Small intestine (tissue), 7 donors: Measurements from ENCODE around the gene ANXA10. TPM values are rescaled to one million over a fixed set of nuclear protein-coding genes. Genes with fewer than 3 reads are reported as not detected.

ENCODE experiments used
- DNase-seq, 2 donors: peaks; one replicate each; pipeline versions ENCODE4 v3.0.0 to v3.0.0-alpha.2; 2013
- FAIRE-seq: peaks from 2 replicates; lab custom pipeline; 2012; peaks lifted over from hg19 to GRCh38; lab: Jason Lieb, UNC
- H3K27ac ChIP-seq, 3 donors: one replicate each; pipeline ENCODE4 v1.5.1; 2013; ENCODE audit warnings: low read length in 2 of 3, mild to moderate bottlenecking in 2 of 3, control low read depth in 1 of 3, inconsistent platforms in 1 of 3, low read depth in 1 of 3, moderate library complexity in 1 of 3
- H3K27me3 ChIP-seq, 3 donors: one replicate each; pipeline ENCODE4 v1.6.1; 2013; ENCODE audit warnings: low read length in 3 of 3, inconsistent platforms in 1 of 3; ENCODE audit not compliant: control insufficient read depth in 3 of 3, insufficient read depth in 3 of 3
- H3K36me3 ChIP-seq, 3 donors: one replicate each; pipeline ENCODE4 v1.6.1; 2013; ENCODE audit warnings: low read length in 3 of 3, inconsistent platforms in 1 of 3, low read depth in 1 of 3, mild to moderate bottlenecking in 1 of 3, moderate library complexity in 1 of 3; ENCODE audit not compliant: control insufficient read depth in 3 of 3, insufficient read depth in 2 of 3
- H3K4me1 ChIP-seq, 3 donors: one replicate each; pipeline ENCODE4 v1.6.1; 2013; ENCODE audit warnings: low read length in 2 of 3, inconsistent platforms in 1 of 3, low read depth in 1 of 3, mild to moderate bottlenecking in 1 of 3, moderate library complexity in 1 of 3; ENCODE audit not compliant: control insufficient read depth in 3 of 3, insufficient read depth in 2 of 3
- H3K4me3 ChIP-seq, 3 donors: one replicate each; pipeline ENCODE4 v1.5.1; 2013; ENCODE audit warnings: low read length in 3 of 3, control low read depth in 1 of 3, inconsistent platforms in 1 of 3, low read depth in 1 of 3, mild to moderate bottlenecking in 1 of 3, moderate library complexity in 1 of 3
- H3K9me3 ChIP-seq, 2 donors: one replicate each; pipeline ENCODE4 v1.6.1; 2013; ENCODE audit warnings: low read depth in 1 of 2, low read length in 1 of 2; ENCODE audit not compliant: control insufficient read depth in 2 of 2, insufficient read depth in 1 of 2
- WGBS, 3 donors: extraction: QIAGEN DNeasy Blood & Tissue Kit; methylation state at CpG; one replicate each; pipeline ENCODE4 v1.1.7; 2013; 5-methylcytosine and 5-hydroxymethylcytosine counted together
- polyA plus RNA-seq, 4 donors: library from polyadenylated mRNA; stranded (reverse) in 3 of 4; unstranded in 1 of 4; fragments of 200-250 nt in 3 of 4; fragments of 120-200 nt in 1 of 4; gene quantifications; one replicate each; pipeline versions ENCODE4 v1.2.1 to v1.2.3, GENCODE V29; 2013
- donor health status: healthy with polysubstance abuse.
- donor health status: control.
- donor health status: control.
- donor health status: Bipolar disorder and iron deficiency.
- donor health status: healthy.

Gene ANXA10
- polyA plus RNA-seq, 4 donors: 0.06 to 1.1 TPM; not detected in 2

GRCh38 chr4:168120811-168121210 is 28.5 kb downstream of the ANXA10 start:
- FAIRE-seq (no peak), DNase-seq (no peak)
- no peaks in the 10 kb centered on the region for H3K4me1 ChIP-seq
- H3K36me3 ChIP-seq: no peaks in the 10 kb centered on the region
- H3K27me3 ChIP-seq: no peaks in the 10 kb centered on the region
- no peak overlapping the region for H3K27ac ChIP-seq
- H3K4me3 ChIP-seq: no peak overlapping the region
- no peaks in the 10 kb centered on the region for H3K9me3 ChIP-seq
- WGBS, 3 donors: 69 to 84% (median 79%) methylated on average over 1 of the region's 1 CpG

DNA sequence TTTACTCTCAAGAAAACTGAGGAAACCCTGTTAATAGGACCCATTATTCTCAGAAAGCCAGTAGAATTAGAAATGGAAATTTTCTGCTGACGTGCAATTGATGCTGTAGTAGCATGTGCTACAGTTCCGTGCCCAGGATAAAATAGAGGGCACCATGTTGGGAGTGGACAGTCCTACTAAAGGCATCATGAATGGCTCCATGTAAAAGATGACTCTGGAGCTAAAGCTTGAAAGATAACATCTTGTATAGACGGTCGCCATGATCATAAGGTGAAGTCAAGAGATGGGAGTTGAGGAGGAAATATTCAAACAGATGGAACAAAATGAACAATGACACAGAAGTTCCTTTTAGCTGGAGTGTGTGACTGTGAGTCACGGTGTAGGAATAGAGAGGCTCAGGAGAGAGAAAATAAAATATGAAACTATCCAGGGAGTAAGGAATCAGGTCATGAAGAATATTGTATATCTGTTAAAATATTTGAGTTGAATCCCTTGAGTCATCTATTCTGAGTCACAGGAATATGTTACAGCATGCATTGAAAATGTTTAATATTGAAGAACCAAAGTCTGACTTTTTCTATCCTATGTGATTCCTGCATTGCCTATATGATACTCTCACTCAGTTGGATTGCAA is 31.8 kb downstream of the ANXA10 start:
- Histone ChIP-seq H3K27me3 (no peaks in the 10 kb centered on the region), H3K36me3 (no peaks in the 10 kb centered on the region), H3K27ac (no peak overlapping the region), H3K9me3 (no peaks in the 10 kb centered on the region), H3K4me3 (no peak overlapping the region), H3K4me1 (no peaks in the 10 kb centered on the region)
- DNase-seq: no peak
- WGBS, 3 donors: 85 to 88% (median 87%) methylated on average over 5 of the region's 5 CpGs
- FAIRE-seq: no peak

GRCh38 chr4:168126952-168127351 is 34.6 kb downstream of the ANXA10 start:
- H3K4me1 ChIP-seq: no peaks in the 10 kb centered on the region
- no peaks in the 10 kb centered on the region for H3K9me3 ChIP-seq
- no peak overlapping the region for H3K4me3 ChIP-seq
- WGBS, 3 donors: 65 to 75% (median 71%) methylated on average over 2 of the region's 2 CpGs
- no peaks in the 10 kb centered on the region for H3K36me3 ChIP-seq
- no peaks in the 10 kb centered on the region for H3K27me3 ChIP-seq
- no peak for DNase-seq
- FAIRE-seq: no peak
- no peak overlapping the region for H3K27ac ChIP-seq

- Histone ChIP-seq H3K36me3 (no peaks in the 10 kb centered on the region), H3K27me3 (no peaks in the 10 kb centered on the region), H3K9me3 (no peaks in the 10 kb centered on the region), H3K27ac (no peak overlapping the region), H3K4me1 (no peaks in the 10 kb centered on the region), H3K4me3 (no peak overlapping the region)
- DNase-seq (no peak), FAIRE-seq (no peak)
Measured at GRCh38 chr4:168128601-168129000, 36.3 kb downstream of the ANXA10 start.

- FAIRE-seq (no peak), DNase-seq (no peak)
- no peak overlapping the region for H3K27ac ChIP-seq
- H3K4me3 ChIP-seq: no peak overlapping the region
- no peaks in the 10 kb centered on the region for H3K4me1 ChIP-seq
- WGBS, 3 donors: 57 to 59% (median 58%) methylated on average over 6 of the region's 6 CpGs
- no peaks in the 10 kb centered on the region for H3K27me3 ChIP-seq
- H3K36me3 ChIP-seq: no peaks in the 10 kb centered on the region
- H3K9me3 ChIP-seq: no peaks in the 10 kb centered on the region
Measured at GRCh38 chr4:168129046-168129772, 36.9 kb downstream of the ANXA10 start.

- no peak for FAIRE-seq
- no peaks in the 10 kb centered on the region for H3K36me3 ChIP-seq
Measured at GRCh38 chr4:168129802-168130201, 37.5 kb downstream of the ANXA10 start.

DNA sequence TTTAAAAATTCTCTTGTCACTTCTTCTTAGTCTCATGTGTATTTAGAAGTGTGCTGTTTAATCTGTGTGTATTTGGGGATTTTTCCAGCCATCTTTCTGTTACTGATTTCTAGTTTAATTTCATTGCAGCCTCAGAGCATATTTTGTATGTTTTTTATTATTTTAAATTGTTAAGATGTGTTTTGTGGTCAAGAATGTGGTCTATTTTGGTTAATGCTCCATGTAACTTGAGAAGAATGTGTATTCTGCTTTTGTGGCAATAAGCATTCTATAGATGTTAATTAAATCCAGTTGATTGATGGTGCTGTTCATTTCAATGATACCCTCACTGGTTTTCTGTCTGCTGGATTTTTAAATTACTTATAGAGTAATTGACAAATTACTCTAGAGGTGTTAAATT is 38.9 kb downstream of the ANXA10 start:
- DNase-seq (no peak), FAIRE-seq (no peak)
- Histone ChIP-seq H3K4me3 (no peak overlapping the region), H3K27ac (no peak overlapping the region), H3K9me3 (peaks cover 0 to 4% of the 10 kb centered on the region in 2 donors), H3K36me3 (no peaks in the 10 kb centered on the region), H3K4me1 (no peaks in the 10 kb centered on the region), H3K27me3 (no peaks in the 10 kb centered on the region)

More at GRCh38 chr4:168129802-168130201, 37.5 kb downstream of the ANXA10 start:
- Histone ChIP-seq H3K9me3 (no peaks in the 10 kb centered on the region), H3K27ac (no peak overlapping the region), H3K4me1 (no peaks in the 10 kb centered on the region), H3K27me3 (no peaks in the 10 kb centered on the region), H3K4me3 (no peak overlapping the region)
- 78 to 86% (median 83%) methylated on average over 2 of the region's 2 CpGs for WGBS, 3 donors
- no peak for DNase-seq

DNA sequence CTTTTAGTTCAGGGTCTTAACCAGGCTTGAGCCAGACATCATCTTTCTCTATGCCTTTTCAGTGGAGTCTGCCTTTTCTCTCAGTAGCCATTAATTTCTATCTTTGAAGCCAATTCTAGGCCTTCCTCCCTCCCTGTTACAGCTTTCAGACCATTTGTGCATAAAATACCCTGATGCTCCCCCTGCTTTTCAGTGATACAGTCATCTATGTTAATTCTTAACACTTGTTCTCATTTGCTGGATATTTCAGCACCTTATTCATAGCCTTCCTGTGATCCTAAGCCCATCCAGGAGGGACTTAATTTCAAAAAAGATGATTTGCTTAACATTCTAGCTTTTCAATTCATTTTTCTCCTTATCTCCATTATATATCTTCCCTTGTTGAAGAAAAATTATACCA is 42.3 kb downstream of the ANXA10 start:
- no peaks in the 10 kb centered on the region for H3K36me3 ChIP-seq
- FAIRE-seq (no peak), DNase-seq (no peak)
- H3K4me1 ChIP-seq: no peaks in the 10 kb centered on the region
- no peak overlapping the region for H3K4me3 ChIP-seq
- no peaks in the 10 kb centered on the region for H3K27me3 ChIP-seq
- no peak overlapping the region for H3K27ac ChIP-seq
- peaks cover 0 to 9% of the 10 kb centered on the region in 2 donors for H3K9me3 ChIP-seq
